Stimulated activated effector memory CD8-positive, alpha-beta T cell treated with anti-CD3 and anti-CD28 coated beads, Interleukin-12 subunit alpha, Interleukin-12 subunit beta, amount 100 ng/mL, for 72 hours (primary cell): ENCODE measurements around the gene ADAP1.
"Not testable (repeated sequence)": the region's sequence is repeated elsewhere in the genome, so short reads cannot be mapped to it uniquely, and the experiment has no call there.

Experiments
- ATAC-seq: fragments of 150-1000 bp; cut with Tn5 transposase; 2 replicates; pipeline ENCODE4 v1.10.0; 2021
- DNase-seq, 2 donors: peaks; one replicate each; pipeline ENCODE4 v3.0.0; 2021 to 2022; ENCODE audit warnings: low spot score in 2 of 2
- H3K27ac Mint-ChIP-seq: one replicate; pipeline ENCODE4 v1.8.0; 2022; ENCODE audit warnings: mild to moderate bottlenecking, mixed read lengths
- H3K36me3 Mint-ChIP-seq: one replicate; pipeline ENCODE4 v1.8.0; 2022; ENCODE audit warnings: mild to moderate bottlenecking, mixed read lengths
- H3K4me1 Mint-ChIP-seq: one replicate; pipeline ENCODE4 v1.8.0; 2022; ENCODE audit warnings: mixed read lengths
- H3K4me3 Mint-ChIP-seq: one replicate; pipeline ENCODE4 v1.8.0; 2022; ENCODE audit warnings: mild to moderate bottlenecking, mixed read lengths
- H3K9me3 Mint-ChIP-seq: one replicate; pipeline ENCODE4 v1.8.0; 2022; ENCODE audit warnings: mixed read lengths

ADAP1 gene

DNA sequence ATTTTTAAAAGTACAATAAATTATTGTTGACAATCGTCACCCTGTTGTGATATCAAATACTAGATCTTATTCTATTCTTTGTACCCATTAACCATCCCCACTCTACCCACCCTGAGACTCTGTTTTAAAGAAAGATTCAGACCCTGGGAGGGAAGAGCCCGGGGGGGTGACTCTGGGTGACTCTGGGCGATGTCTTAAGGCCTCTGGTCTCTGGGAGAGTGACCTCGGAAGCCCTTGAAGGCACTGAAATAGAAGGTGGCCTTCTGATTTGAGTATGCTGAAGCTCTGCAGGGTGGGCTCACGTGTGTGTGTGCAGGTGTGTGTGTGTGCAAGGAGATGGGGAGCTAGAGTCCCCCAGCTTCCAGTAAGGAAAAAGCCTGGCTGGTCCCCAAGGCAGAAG, 9.7 kb downstream of the ADAP1 start:
- Mint-ChIP-seq H3K36me3 (peaks cover 28% of the 10 kb centered on the region), H3K4me1 (peaks cover 42% of the 10 kb centered on the region), H3K4me3 (no peak overlapping the region), H3K27ac (no peak overlapping the region), H3K9me3 (peaks cover 3% of the 10 kb centered on the region)
- no peak for ATAC-seq
- DNase-seq, result no peak

DNA sequence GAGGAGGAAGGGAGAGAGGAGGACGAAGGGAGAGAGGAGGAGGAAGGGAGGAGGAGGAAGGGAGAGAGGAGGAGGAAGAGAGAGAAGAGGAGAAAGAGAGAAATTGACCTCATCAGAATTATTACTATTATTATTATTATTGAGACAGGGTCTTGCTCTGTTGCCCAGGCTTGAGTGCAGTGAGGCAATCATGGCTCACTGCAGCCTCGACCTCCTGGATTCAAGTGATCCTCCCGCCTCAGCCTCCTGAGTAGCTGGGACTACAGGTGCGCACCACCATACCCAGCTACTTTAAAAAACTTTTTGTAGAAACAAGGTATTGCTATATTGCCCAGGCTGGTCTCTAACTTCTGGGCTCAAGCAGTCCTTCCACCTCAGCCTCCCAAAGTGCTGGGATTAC, 10.7 kb downstream of the ADAP1 start:
- ATAC-seq, H3K4me3 Mint-ChIP-seq, H3K9me3 Mint-ChIP-seq, DNase-seq, H3K27ac Mint-ChIP-seq: not testable (repeated sequence)
- peaks cover 36% of the 10 kb centered on the region for H3K4me1 Mint-ChIP-seq
- peaks cover 22% of the 10 kb centered on the region for H3K36me3 Mint-ChIP-seq

DNA sequence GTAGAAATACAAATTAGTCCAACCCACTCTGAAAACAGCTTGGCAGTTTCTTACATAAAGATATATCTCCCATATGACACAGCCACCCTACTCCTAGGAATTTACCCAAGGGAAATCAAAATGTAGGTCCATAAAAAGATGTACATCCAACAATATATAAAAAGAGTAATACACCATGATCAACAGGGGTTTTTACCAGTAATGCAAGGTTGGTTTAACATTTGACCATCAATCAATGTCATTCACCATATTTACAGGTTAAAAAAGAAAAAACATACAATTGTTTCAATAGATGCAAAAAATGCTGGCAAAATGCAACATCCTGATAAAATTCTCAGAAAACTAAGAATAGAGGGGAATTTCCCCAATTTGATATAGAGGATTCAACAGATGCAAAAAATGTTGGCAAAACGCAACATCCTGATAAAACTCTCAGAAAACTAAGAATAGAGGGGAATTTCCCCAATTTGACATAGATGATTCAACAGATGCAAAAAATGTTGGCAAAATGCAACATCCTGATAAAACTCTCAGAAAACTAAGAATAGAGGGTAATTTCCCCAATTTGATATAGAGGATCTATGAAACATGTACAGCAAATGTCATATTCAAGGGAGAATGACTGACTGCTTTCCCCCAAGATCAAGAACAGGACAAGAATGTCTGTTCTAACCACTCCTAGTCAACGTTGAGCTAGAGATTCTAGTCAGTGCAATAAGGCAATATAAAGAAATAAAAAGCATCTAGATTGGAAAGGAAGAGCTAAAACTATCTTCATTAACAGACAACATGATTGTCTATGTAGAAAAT, 13.7 kb downstream of the ADAP1 start:
- H3K9me3 Mint-ChIP-seq, result peaks cover 3% of the 10 kb centered on the region
- DNase-seq (no peak), ATAC-seq (no peak)
- peaks cover 22% of the 10 kb centered on the region for H3K36me3 Mint-ChIP-seq
- peaks cover 47% of the 10 kb centered on the region for H3K4me1 Mint-ChIP-seq
- H3K27ac Mint-ChIP-seq, result peak overlapping the region; percentile 86
- H3K4me3 Mint-ChIP-seq, result peak overlapping the region; percentile 38

DNA sequence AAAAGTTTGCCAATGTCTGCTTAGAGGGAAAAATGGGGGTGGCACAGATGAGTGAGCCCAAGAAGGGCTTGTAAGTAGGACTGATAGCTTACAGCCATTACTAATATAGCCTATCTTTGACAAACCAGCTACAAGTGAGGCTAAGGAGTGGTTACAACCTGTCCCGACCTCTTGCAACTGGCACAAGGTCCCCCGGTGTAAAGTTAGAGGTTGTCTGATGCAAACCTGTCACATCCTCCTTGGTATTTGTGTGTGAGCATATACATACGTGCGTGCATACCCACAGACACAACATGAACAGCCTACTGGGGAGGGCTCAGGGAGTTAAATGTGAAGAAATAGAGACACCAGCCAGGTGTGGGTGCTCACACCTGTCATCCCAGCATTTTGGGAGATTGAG, 14.6 kb downstream of the ADAP1 start:
- peaks cover 3% of the 10 kb centered on the region for H3K9me3 Mint-ChIP-seq
- peaks cover 48% of the 10 kb centered on the region for H3K4me1 Mint-ChIP-seq
- H3K4me3 Mint-ChIP-seq, result peak overlapping the region; percentile 27
- H3K27ac Mint-ChIP-seq, result peak overlapping the region; percentile 19
- no peak for DNase-seq
- ATAC-seq, result no peak
- H3K36me3 Mint-ChIP-seq, result peaks cover 22% of the 10 kb centered on the region

DNA sequence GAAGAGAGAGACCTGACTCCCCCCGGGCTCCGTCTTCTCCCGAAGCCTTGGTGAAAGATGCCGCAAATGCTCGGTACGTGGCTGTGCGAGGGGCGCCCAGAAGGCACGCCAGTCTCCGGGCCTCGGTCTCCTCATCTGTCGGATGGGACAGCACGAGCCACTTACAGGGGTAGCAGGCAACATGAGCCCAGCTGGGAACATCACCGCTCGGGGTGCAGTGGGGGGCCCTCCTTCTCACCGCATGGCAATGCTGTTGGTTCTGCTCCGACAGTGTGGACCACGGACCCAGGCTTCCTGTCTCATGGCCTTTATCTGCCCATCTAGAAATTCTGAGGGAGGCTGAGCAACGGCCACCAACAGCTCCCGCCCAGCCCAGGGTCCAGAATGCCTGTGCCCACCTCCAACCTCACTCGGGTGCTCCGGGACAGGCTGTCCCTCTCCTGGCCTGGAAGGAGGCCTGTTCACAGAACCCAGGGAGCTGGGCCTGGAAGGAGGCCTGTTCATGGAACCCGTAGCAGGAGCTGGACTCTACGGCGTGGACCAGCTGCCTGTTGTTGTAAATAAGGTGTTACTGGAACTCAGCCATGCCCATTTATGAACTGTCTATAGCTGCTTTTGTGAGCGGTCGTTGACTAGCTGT, 15.8 kb downstream of the ADAP1 start:
- DNase-seq, result no peak
- H3K27ac Mint-ChIP-seq, result no peak overlapping the region
- H3K4me1 Mint-ChIP-seq, result peaks cover 48% of the 10 kb centered on the region
- peaks cover 3% of the 10 kb centered on the region for H3K9me3 Mint-ChIP-seq
- no peak overlapping the region for H3K4me3 Mint-ChIP-seq
- no peak for ATAC-seq
- peaks cover 25% of the 10 kb centered on the region for H3K36me3 Mint-ChIP-seq

DNA sequence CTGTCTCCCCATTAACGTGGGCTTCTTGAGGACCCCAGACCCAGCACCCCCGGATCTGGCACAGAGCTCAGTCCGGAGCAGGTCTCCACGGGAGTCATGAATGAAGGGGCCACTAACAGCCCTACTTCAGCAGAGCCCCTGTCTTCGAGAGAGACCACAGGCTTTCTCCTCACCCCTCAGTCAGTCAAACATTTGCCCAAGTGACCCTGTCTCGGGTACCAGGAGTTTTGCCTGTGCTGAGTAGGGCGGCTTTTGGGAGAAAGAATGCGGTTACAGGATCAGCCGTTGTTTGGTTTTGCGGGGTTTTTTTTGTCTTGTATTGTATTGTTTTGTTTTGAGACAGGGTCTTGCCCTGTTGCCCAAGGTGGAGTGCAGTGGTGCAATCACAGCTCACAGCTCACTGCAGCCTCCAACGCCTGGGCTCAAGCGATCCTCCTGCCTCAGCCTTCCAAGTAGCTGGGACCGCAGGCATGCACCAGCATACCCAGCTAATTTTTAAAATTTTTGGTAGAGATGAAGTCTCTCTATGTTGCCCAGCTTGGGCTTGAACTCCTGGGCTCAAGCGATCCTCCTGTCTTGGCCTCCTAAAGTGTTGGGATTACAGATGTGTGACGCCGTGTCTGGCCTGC, 16.5 kb downstream of the ADAP1 start:
- peaks cover 3% of the 10 kb centered on the region for H3K9me3 Mint-ChIP-seq
- no peak overlapping the region for H3K27ac Mint-ChIP-seq
- DNase-seq (no peak), ATAC-seq (no peak)
- no peak overlapping the region for H3K4me3 Mint-ChIP-seq
- peaks cover 48% of the 10 kb centered on the region for H3K4me1 Mint-ChIP-seq
- peaks cover 28% of the 10 kb centered on the region for H3K36me3 Mint-ChIP-seq

DNA sequence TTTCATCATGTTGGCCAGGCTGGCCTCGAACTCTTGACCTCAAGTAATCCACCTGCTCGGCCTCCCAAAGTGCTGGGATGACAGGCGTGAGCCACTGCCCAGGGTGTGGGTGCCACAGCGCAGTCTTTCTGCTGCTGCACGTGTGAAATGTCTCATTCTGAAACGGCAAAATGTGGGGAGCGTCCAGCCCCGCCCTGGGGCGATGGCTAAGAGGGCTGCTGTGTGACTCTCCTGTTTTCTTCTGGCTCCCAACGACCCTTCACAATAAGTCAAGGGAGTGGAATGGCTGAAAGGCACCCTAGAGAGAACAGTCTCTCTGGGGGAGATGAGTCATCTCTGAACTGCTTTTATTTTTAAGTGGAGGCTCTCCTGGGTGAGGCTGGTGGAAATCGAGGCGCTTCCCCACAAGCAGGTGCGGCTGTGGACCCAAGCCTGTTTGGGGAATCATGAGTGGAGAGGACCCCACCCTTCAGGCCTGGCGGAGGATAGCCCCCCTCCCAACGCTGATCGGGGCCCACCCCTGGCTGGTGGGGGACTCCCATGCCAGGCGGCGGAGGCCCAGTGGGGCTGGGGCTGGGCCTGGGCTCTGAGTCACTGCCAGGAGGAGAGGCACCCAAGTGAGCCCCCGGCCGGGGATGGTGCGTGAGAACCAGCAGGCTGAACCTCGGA, 18.0 kb downstream of the ADAP1 start:
- peak overlapping the region; percentile 88 for H3K27ac Mint-ChIP-seq
- H3K4me3 Mint-ChIP-seq, result peak overlapping the region; percentile 49
- H3K4me1 Mint-ChIP-seq, result peaks cover 48% of the 10 kb centered on the region
- ATAC-seq (peak; percentile 95), DNase-seq (peak; percentile 48 to 82)
- peaks cover 38% of the 10 kb centered on the region for H3K36me3 Mint-ChIP-seq
- peaks cover 3% of the 10 kb centered on the region for H3K9me3 Mint-ChIP-seq

DNA sequence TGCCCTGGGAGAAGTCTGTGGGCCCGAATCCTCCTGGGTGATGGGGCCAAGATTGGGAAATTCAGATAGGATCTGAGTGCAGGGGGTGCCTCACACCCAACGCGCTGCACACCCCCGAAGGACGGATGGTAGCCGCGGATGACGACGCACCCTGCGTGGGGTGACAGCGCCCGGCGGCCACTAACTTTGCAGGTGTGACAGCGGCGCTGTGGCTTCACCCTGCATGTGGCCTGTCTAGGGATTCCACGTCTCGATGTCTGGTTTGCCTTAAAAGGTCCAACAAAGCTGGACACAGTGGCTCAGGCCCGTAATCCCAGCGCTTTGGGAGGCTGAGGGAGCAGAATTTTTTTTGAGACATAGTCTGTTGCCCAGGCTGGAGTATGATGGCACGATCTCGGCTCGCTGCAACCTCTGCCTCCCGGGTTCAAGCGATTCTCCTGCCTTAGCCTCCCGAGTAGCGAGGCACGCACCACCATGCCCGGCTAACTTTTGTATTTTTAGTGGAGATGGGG, 18.6 kb downstream of the ADAP1 start:
- peaks cover 41% of the 10 kb centered on the region for H3K36me3 Mint-ChIP-seq
- DNase-seq, result no peak
- peak overlapping the region; percentile 88 for H3K27ac Mint-ChIP-seq
- no peaks in the 10 kb centered on the region for H3K9me3 Mint-ChIP-seq
- peak overlapping the region; percentile 49 for H3K4me3 Mint-ChIP-seq
- peaks cover 46% of the 10 kb centered on the region for H3K4me1 Mint-ChIP-seq
- ATAC-seq, result no peak

DNA sequence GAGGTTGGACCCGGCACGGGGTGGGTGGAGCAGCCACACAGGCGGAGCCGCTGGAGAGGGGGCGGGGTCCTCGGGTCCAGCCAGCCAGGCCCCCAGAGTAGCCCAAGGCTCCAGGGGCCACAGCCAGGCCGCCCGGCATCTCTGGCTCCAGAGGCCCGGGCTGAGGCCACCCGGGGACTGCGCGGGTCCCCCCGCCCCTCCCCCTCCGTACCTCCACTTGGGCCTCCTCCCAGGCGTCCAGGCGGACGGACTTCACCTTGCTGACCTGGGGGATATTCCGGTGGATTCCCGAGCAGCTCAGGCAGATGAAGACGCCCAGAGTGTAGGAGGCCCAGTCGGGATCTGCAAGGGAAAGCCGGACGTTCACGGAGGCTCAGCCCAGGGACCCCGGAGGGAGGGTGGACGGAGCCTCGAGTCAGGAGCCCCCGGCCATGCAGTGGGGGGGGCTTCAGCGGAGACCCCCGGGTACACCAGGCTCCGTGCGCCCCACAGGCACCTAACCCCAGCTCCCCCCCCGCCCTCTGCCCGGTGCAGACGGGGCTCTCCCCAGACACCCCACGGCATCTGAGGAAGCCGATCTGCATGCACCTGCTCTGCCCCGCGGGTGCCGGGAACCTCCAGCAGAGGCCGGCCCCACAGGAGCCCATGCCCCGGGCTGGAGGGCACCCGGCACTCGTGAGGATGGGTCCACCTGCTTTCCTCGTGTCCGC, 19.2 kb downstream of the ADAP1 start:
- H3K27ac Mint-ChIP-seq, result no peak overlapping the region
- ATAC-seq, result no peak
- H3K9me3 Mint-ChIP-seq, result no peaks in the 10 kb centered on the region
- H3K4me1 Mint-ChIP-seq, result peaks cover 46% of the 10 kb centered on the region
- no peak overlapping the region for H3K4me3 Mint-ChIP-seq
- H3K36me3 Mint-ChIP-seq, result peaks cover 44% of the 10 kb centered on the region
- DNase-seq, result no peak

DNA sequence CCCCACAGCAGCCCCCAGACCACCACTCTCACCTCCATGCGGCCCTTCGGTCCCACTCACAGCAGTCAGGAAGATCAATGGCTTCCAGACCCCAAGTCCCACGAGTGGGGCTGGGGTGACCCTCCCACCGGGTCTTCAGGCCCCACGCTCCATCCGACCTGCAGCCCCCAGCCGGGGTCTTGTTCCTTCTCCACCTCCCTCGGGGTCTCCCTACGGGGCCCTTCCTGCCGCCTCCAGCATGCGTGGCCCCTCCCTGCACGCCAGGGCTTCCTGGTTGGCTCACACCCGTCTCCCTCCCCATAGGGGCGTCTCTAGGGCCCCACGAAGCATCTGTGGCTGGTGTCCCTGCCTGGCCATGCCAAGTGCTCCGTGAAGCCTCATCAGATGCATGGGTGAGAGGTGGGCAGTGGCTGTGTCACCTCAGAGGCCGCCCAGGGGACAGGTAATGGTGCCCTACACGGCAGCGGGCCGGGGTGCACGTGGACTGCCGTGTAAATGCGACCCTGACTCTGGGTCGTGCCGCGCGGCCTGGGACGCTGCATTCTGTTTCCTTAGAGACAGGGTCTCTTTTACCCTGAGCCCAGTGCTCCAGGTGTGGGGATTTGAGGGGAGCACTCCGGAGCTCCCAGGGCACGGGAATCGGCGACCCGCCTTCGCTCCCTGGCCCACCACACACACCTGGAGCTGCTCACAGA, 19.9 kb downstream of the ADAP1 start:
- Mint-ChIP-seq H3K4me1 (peaks cover 46% of the 10 kb centered on the region), H3K27ac (no peak overlapping the region)
- no peak for DNase-seq

DNA sequence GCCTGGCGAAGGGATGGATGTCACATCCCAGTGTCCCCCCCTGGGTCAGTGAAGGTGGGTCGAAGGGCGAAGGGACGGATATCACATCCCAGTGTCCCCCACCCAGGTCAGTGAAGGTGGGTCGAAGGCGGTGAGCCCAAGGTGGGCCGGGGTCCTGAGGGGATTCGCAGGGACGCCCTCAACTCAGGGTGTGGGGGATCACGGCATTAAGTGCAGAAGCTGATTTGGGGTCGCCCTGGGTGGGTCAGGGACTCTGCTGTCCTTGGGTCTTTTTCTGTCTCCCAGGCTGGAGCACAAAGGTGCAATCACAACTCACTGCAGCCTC, 21.9 kb downstream of the ADAP1 start:
- Mint-ChIP-seq H3K36me3 (peaks cover 67% of the 10 kb centered on the region), H3K4me1 (peaks cover 55% of the 10 kb centered on the region), H3K4me3 (no peak overlapping the region), H3K9me3 (no peaks in the 10 kb centered on the region), H3K27ac (no peak overlapping the region)
- DNase-seq (no peak), ATAC-seq (no peak)

More for the DNA sequence above, 19.9 kb downstream of the ADAP1 start:
- H3K36me3 Mint-ChIP-seq, result peaks cover 51% of the 10 kb centered on the region
- no peak overlapping the region for H3K4me3 Mint-ChIP-seq
- H3K9me3 Mint-ChIP-seq, result no peaks in the 10 kb centered on the region
- no peak for ATAC-seq

DNA sequence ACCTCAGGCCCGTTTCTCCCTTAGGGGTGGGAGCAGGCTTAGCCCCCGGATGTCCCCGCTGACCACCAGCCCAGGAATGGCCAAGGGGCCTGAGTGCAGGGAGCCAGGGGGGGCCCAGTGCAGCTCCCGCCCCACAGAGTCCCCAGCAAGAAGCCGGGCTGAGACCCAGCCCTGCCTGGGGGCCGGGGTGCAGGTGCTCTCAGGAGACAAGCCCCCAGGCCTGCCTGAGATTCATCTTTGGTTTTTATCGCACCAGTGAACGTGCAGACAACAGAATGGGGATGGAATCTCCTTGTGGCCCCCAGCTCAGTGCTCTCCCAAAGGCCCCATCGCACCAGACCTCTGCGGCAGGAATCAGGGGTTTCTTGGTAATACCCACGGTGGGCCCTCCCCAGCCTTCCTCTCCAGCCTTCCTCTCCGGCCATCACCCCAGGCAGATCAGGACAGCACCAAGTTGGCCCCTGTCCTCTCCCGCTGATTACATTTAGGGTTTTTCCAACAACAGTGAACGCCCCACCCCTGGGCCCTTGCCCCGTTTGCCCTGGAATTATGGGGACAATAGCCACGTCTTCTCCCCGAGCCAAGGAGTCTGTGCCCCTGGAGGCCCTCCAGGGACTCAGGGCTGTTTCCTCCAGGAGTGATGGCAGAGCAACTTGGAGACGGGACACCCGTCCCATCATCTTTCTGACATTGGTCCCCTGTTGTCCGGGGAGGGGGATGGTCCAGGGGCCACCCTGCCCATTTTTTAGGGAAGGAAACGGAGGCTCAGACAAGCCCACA, 22.4 kb downstream of the ADAP1 start:
- Mint-ChIP-seq H3K27ac (no peak overlapping the region), H3K36me3 (peaks cover 66% of the 10 kb centered on the region), H3K4me3 (no peak overlapping the region), H3K9me3 (no peaks in the 10 kb centered on the region), H3K4me1 (peaks cover 60% of the 10 kb centered on the region)
- DNase-seq (no peak), ATAC-seq (no peak)

DNA sequence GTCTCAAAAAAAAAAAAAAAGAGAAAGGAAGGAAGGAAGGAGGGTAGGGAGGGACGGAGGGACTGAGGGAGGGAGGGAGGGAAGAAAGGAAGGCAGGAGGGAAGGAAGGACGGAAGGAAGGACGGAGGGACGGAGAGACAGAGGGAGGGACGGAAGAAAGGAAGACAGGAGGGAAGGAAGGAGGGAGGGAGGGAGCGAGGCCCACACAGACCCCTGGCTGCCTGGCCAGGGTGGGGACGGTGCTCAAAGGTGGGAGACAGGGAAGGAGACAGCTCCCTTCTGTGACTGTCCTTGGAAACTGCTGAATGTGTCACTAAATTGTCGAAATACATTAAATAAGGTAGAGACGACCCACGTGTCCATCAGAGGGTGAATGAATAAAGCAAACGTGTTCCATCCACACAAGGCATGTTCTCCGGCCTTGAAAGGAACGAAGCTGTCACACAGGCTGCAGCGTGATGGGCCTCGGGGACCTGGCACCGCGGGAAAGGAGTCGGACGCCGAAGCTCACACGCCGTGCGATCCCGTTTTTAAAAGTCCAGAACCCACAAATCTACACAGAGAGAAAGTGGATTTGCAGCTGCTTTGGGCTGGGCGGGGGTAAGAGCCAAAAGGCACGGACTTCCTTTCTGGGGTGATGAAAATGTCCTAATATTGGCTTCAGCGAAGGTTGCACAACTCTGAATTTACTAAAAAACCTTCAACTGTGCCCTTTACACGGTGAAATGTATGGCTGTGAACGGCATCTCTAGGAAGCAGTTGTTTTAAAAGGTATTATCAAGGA, 23.3 kb downstream of the ADAP1 start:
- no peaks in the 10 kb centered on the region for H3K9me3 Mint-ChIP-seq
- peaks cover 62% of the 10 kb centered on the region for H3K4me1 Mint-ChIP-seq
- H3K27ac Mint-ChIP-seq, result no peak overlapping the region
- H3K4me3 Mint-ChIP-seq, result peak overlapping the region; percentile 12
- DNase-seq, result no peak
- peaks cover 59% of the 10 kb centered on the region for H3K36me3 Mint-ChIP-seq
- ATAC-seq, result no peak
